Stimulated activated CD8-positive, alpha-beta memory T cell treated with anti-CD3 and anti-CD28 coated beads, Interleukin-15, amount 100 ng/mL, for 1 hour (primary cell): Measurements from ENCODE around the gene SERINC5.
"Not testable (repeated sequence)": the region's sequence is repeated elsewhere in the genome, so short reads cannot be mapped to it uniquely, and the experiment has no call there.

Experiments
- DNase-seq: peaks from one replicate; pipeline ENCODE4 v3.0.0-alpha.2; 2020; ENCODE audit warnings: low read depth

SERINC5 gene

GRCh38 chr5:80198399-80198798 lies 57.4 kb downstream of the SERINC5 start:
- no peak for DNase-seq

- no peak for DNase-seq
Measured at GRCh38 chr5:80195837-80196400, 59.9 kb downstream of the SERINC5 start.

GRCh38 chr5:80194468-80194867 lies 61.4 kb downstream of the SERINC5 start:
- DNase-seq, result no peak

GRCh38 chr5:80193401-80193800 lies 62.4 kb downstream of the SERINC5 start:
- DNase-seq, result no peak

GRCh38 chr5:80192507-80193241 lies 63.2 kb downstream of the SERINC5 start:
- no peak for DNase-seq

- DNase-seq, result peak; percentile 18
Measured at GRCh38 chr5:80191991-80192398, 63.9 kb downstream of the SERINC5 start.

- DNase-seq, result no peak
Measured at GRCh38 chr5:80191397-80191796, 64.5 kb downstream of the SERINC5 start.

- DNase-seq, result no peak
Measured at GRCh38 chr5:80190960-80191359, 64.9 kb downstream of the SERINC5 start.

GRCh38 chr5:80189701-80190100 lies 66.1 kb downstream of the SERINC5 start:
- no peak for DNase-seq

GRCh38 chr5:80189201-80189600 lies 66.6 kb downstream of the SERINC5 start:
- DNase-seq, result no peak

GRCh38 chr5:80187421-80188090 lies 68.3 kb downstream of the SERINC5 start:
- no peak for DNase-seq

GRCh38 chr5:80185535-80185934 lies 70.3 kb downstream of the SERINC5 start:
- DNase-seq, result not testable (repeated sequence)

- no peak for DNase-seq
Measured at GRCh38 chr5:80185095-80185494, 70.8 kb downstream of the SERINC5 start.

GRCh38 chr5:80184235-80185023 lies 71.4 kb downstream of the SERINC5 start:
- DNase-seq, result no peak

GRCh38 chr5:80183728-80184234 lies 72.1 kb downstream of the SERINC5 start:
- DNase-seq, result not testable (repeated sequence)

GRCh38 chr5:80182809-80183580 lies 72.9 kb downstream of the SERINC5 start:
- no peak for DNase-seq

GRCh38 chr5:80181618-80182211 lies 74.1 kb downstream of the SERINC5 start:
- DNase-seq, result no peak

GRCh38 chr5:80177236-80177635 lies 78.6 kb downstream of the SERINC5 start:
- DNase-seq, result no peak

GRCh38 chr5:80175337-80175736 lies 80.5 kb downstream of the SERINC5 start:
- no peak for DNase-seq

GRCh38 chr5:80174790-80175189 lies 81.1 kb downstream of the SERINC5 start:
- DNase-seq, result no peak

GRCh38 chr5:80172067-80172695 lies 83.7 kb downstream of the SERINC5 start:
- DNase-seq, result no peak
